Measurements from ENCODE around the gene DOCK9. TPM values are rescaled to one million over a fixed set of nuclear protein-coding genes. Genes with fewer than 3 reads are reported as not detected.

Gene DOCK9
- total RNA-seq, 1 donor from 2014 or later: 21.0 TPM

GRCh38 chr13:98961503-98962105 is 16.3 kb downstream of the DOCK9 start:
- H3K27ac Mint-ChIP-seq: no peak overlapping the region
- no peak for DNase-seq (ENCODE audit: low spot score in 2 of 2, unreplicated experiment in 2 of 2)
- TF ChIP-seq CTCF (IDR thresholded peaks at IDR 0.05; ENCODE audit: unreplicated experiment): no peak
- H3K27me3 Mint-ChIP-seq (ENCODE audit: low read depth): no peaks in the 10 kb centered on the region
- no peak overlapping the region for H3K4me3 Mint-ChIP-seq
- H3K36me3 Mint-ChIP-seq: no peaks in the 10 kb centered on the region
- no peaks in the 10 kb centered on the region for H3K9me3 Mint-ChIP-seq
- peaks cover 2% of the 10 kb centered on the region for H3K4me1 Mint-ChIP-seq

- no peaks in the 10 kb centered on the region for H3K36me3 Mint-ChIP-seq
- TF ChIP-seq CTCF (IDR thresholded peaks at IDR 0.05; ENCODE audit: unreplicated experiment): no peak
- H3K27me3 Mint-ChIP-seq (ENCODE audit: low read depth): no peaks in the 10 kb centered on the region
- H3K9me3 Mint-ChIP-seq: no peaks in the 10 kb centered on the region
- H3K4me1 Mint-ChIP-seq: peaks cover 2% of the 10 kb centered on the region
- no peak overlapping the region for H3K4me3 Mint-ChIP-seq
- no peak overlapping the region for H3K27ac Mint-ChIP-seq
- no peak for DNase-seq (ENCODE audit: low spot score in 2 of 2, unreplicated experiment in 2 of 2)
Observed at GRCh38 chr13:98960606-98961502, 17.0 kb downstream of the DOCK9 start.

- no peak overlapping the region for H3K27ac Mint-ChIP-seq
- no peak for DNase-seq (ENCODE audit: low spot score in 2 of 2, unreplicated experiment in 2 of 2)
Observed at GRCh38 chr13:98959786-98960605, 17.9 kb downstream of the DOCK9 start.

GRCh38 chr13:98959291-98959690 is 18.6 kb downstream of the DOCK9 start:
- Mint-ChIP-seq H3K27me3 (ENCODE audit: low read depth) (no peaks in the 10 kb centered on the region), H3K4me1 (peaks cover 2% of the 10 kb centered on the region), H3K4me3 (no peak overlapping the region), H3K27ac (no peak overlapping the region), H3K36me3 (no peaks in the 10 kb centered on the region), H3K9me3 (no peaks in the 10 kb centered on the region)
- no peak for DNase-seq (ENCODE audit: low spot score in 2 of 2, unreplicated experiment in 2 of 2)
- no peak for TF ChIP-seq CTCF (IDR thresholded peaks at IDR 0.05; ENCODE audit: unreplicated experiment)

More at GRCh38 chr13:98959786-98960605, 17.9 kb downstream of the DOCK9 start:
- no peaks in the 10 kb centered on the region for H3K9me3 Mint-ChIP-seq
- no peaks in the 10 kb centered on the region for H3K27me3 Mint-ChIP-seq (ENCODE audit: low read depth)
- no peak overlapping the region for H3K4me3 Mint-ChIP-seq
- peaks cover 2% of the 10 kb centered on the region for H3K4me1 Mint-ChIP-seq
- H3K36me3 Mint-ChIP-seq: no peaks in the 10 kb centered on the region
- TF ChIP-seq CTCF (IDR thresholded peaks at IDR 0.05; ENCODE audit: unreplicated experiment): no peak

GRCh38 chr13:98958443-98958794 is 19.4 kb downstream of the DOCK9 start:
- H3K27me3 Mint-ChIP-seq (ENCODE audit: low read depth): no peaks in the 10 kb centered on the region
- H3K4me3 Mint-ChIP-seq: no peak overlapping the region
- DNase-seq (ENCODE audit: low spot score in 2 of 2, unreplicated experiment in 2 of 2): no peak
- peaks cover 2% of the 10 kb centered on the region for H3K4me1 Mint-ChIP-seq
- H3K36me3 Mint-ChIP-seq: no peaks in the 10 kb centered on the region
- no peak overlapping the region for H3K27ac Mint-ChIP-seq
- no peaks in the 10 kb centered on the region for H3K9me3 Mint-ChIP-seq
- TF ChIP-seq CTCF (IDR thresholded peaks at IDR 0.05; ENCODE audit: unreplicated experiment): no peak

Data from mesothelial cell of epicardium (in vitro differentiated cells).